ENCODE measurements around the gene KCTD6. TPM values are rescaled to one million over a fixed set of nuclear protein-coding genes. Genes with fewer than 3 reads are reported as not detected.
A peak's percentile ranks its signal among the peaks of the same experiment; 100 is the strongest.

Gene KCTD6
- 6.3 TPM for polyA plus RNA-seq (2012; ENCODE audit: missing spikeins)

GRCh38 chr3:58491506-58492402 is at the start of gene KCTD6:
TSS of gene KCTD6 (plus strand) at chr3:58492096. CDS start at chr3:58498756, 6,660 bp downstream.
- TF ChIP-seq TAF1 (IDR thresholded peaks at IDR 0.05; ENCODE audit: borderline replicate concordance, low read depth, low read length) (no peak), POLR2A (IDR thresholded peaks at IDR 0.05; ENCODE audit: low read depth, low read length) (no peak), POLR2AphosphoS5 (IDR thresholded peaks at IDR 0.05; ENCODE audit: low read depth, low read length) (no peak)
- peak; percentile 88 for DNase-seq (ENCODE audit: insufficient read length)
- FAIRE-seq = peak; percentile 97

GRCh38 chr3:58452176-58452575 is 39.7 kb upstream of the KCTD6 start:
- FAIRE-seq (no peak), DNase-seq (ENCODE audit: insufficient read length) (no peak)
- TF ChIP-seq TAF1 (IDR thresholded peaks at IDR 0.05; ENCODE audit: borderline replicate concordance, low read depth, low read length) (no peak), POLR2A (IDR thresholded peaks at IDR 0.05; ENCODE audit: low read depth, low read length) (no peak), POLR2AphosphoS5 (IDR thresholded peaks at IDR 0.05; ENCODE audit: low read depth, low read length) (no peak)

- no peak for FAIRE-seq
Observed at GRCh38 chr3:58459160-58459559, 32.7 kb upstream of the KCTD6 start.

GRCh38 chr3:58462829-58463180 is 29.1 kb upstream of the KCTD6 start:
- no peak for DNase-seq (ENCODE audit: insufficient read length)
- FAIRE-seq = no peak

More at GRCh38 chr3:58459160-58459559, 32.7 kb upstream of the KCTD6 start:
- TF ChIP-seq TAF1 (IDR thresholded peaks at IDR 0.05; ENCODE audit: borderline replicate concordance, low read depth, low read length) (no peak), POLR2AphosphoS5 (IDR thresholded peaks at IDR 0.05; ENCODE audit: low read depth, low read length) (no peak), POLR2A (IDR thresholded peaks at IDR 0.05; ENCODE audit: low read depth, low read length) (no peak)
- DNase-seq (ENCODE audit: insufficient read length) = no peak

GRCh38 chr3:58463181-58463941 is 28.5 kb upstream of the KCTD6 start:
- TF ChIP-seq TAF1 (IDR thresholded peaks at IDR 0.05; ENCODE audit: borderline replicate concordance, low read depth, low read length) (no peak), POLR2A (IDR thresholded peaks at IDR 0.05; ENCODE audit: low read depth, low read length) (no peak), POLR2AphosphoS5 (IDR thresholded peaks at IDR 0.05; ENCODE audit: low read depth, low read length) (no peak)
- FAIRE-seq (peak; percentile 17), DNase-seq (ENCODE audit: insufficient read length) (peak; percentile 45)

More at GRCh38 chr3:58462829-58463180, 29.1 kb upstream of the KCTD6 start:
- TF ChIP-seq POLR2A (IDR thresholded peaks at IDR 0.05; ENCODE audit: low read depth, low read length) (no peak), TAF1 (IDR thresholded peaks at IDR 0.05; ENCODE audit: borderline replicate concordance, low read depth, low read length) (no peak), POLR2AphosphoS5 (IDR thresholded peaks at IDR 0.05; ENCODE audit: low read depth, low read length) (no peak)

- no peak for FAIRE-seq
Observed at GRCh38 chr3:58463942-58464271, 28.0 kb upstream of the KCTD6 start.

GRCh38 chr3:58464866-58465265 is 27.0 kb upstream of the KCTD6 start:
- DNase-seq (ENCODE audit: insufficient read length) (no peak), FAIRE-seq (no peak)
- TF ChIP-seq POLR2AphosphoS5 (IDR thresholded peaks at IDR 0.05; ENCODE audit: low read depth, low read length) (no peak), TAF1 (IDR thresholded peaks at IDR 0.05; ENCODE audit: borderline replicate concordance, low read depth, low read length) (no peak), POLR2A (IDR thresholded peaks at IDR 0.05; ENCODE audit: low read depth, low read length) (no peak)

More at GRCh38 chr3:58463942-58464271, 28.0 kb upstream of the KCTD6 start:
- DNase-seq (ENCODE audit: insufficient read length) = no peak
- no peak for TF ChIP-seq POLR2A (IDR thresholded peaks at IDR 0.05; ENCODE audit: low read depth, low read length)
- TF ChIP-seq POLR2AphosphoS5 (IDR thresholded peaks at IDR 0.05; ENCODE audit: low read depth, low read length) = no peak
- no peak for TF ChIP-seq TAF1 (IDR thresholded peaks at IDR 0.05; ENCODE audit: borderline replicate concordance, low read depth, low read length)

- no peak for FAIRE-seq
- TF ChIP-seq TAF1 (IDR thresholded peaks at IDR 0.05; ENCODE audit: borderline replicate concordance, low read depth, low read length) (no peak), POLR2AphosphoS5 (IDR thresholded peaks at IDR 0.05; ENCODE audit: low read depth, low read length) (no peak), POLR2A (IDR thresholded peaks at IDR 0.05; ENCODE audit: low read depth, low read length) (no peak)
- no peak for DNase-seq (ENCODE audit: insufficient read length)
Observed at GRCh38 chr3:58466899-58467563, 24.9 kb upstream of the KCTD6 start.

- FAIRE-seq (no peak), DNase-seq (ENCODE audit: insufficient read length) (no peak)
- TF ChIP-seq TAF1 (IDR thresholded peaks at IDR 0.05; ENCODE audit: borderline replicate concordance, low read depth, low read length) = no peak
- TF ChIP-seq POLR2AphosphoS5 (IDR thresholded peaks at IDR 0.05; ENCODE audit: low read depth, low read length) = no peak
- TF ChIP-seq POLR2A (IDR thresholded peaks at IDR 0.05; ENCODE audit: low read depth, low read length) = no peak
Observed at GRCh38 chr3:58469096-58469495, 22.8 kb upstream of the KCTD6 start.

GRCh38 chr3:58470363-58471024 is 21.4 kb upstream of the KCTD6 start:
- DNase-seq (ENCODE audit: insufficient read length) (no peak), FAIRE-seq (no peak)
- no peak for TF ChIP-seq TAF1 (IDR thresholded peaks at IDR 0.05; ENCODE audit: borderline replicate concordance, low read depth, low read length)
- TF ChIP-seq POLR2A (IDR thresholded peaks at IDR 0.05; ENCODE audit: low read depth, low read length) = no peak
- no peak for TF ChIP-seq POLR2AphosphoS5 (IDR thresholded peaks at IDR 0.05; ENCODE audit: low read depth, low read length)

Measured in GM12892 (cell line).